ENCODE results near the gene TLE1.

DNA sequence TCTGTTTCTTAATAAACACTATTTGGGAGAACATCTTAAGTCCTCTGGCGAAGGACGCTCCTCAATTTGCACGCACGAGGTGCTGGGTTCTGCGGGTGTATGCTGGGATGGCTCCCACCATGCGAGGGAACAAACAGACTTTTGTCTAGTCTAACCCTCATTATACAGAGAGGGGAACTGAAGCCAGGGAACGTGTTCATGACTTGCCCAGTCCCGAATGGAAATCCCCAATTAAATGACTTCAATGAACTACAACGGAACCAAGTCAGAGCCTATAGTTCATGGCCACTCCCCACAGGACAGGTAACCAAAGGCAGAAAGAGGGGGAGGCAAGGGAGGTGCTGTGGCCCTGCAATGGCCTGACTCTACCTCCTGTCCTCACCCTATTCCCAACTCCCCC is 9.3 kb downstream of the TLE1 start:
- TF ChIP-seq POLR2A (IDR thresholded peaks at IDR 0.05; ENCODE audit: low read depth, low read length): no peak
- TF ChIP-seq, protein P1, sequence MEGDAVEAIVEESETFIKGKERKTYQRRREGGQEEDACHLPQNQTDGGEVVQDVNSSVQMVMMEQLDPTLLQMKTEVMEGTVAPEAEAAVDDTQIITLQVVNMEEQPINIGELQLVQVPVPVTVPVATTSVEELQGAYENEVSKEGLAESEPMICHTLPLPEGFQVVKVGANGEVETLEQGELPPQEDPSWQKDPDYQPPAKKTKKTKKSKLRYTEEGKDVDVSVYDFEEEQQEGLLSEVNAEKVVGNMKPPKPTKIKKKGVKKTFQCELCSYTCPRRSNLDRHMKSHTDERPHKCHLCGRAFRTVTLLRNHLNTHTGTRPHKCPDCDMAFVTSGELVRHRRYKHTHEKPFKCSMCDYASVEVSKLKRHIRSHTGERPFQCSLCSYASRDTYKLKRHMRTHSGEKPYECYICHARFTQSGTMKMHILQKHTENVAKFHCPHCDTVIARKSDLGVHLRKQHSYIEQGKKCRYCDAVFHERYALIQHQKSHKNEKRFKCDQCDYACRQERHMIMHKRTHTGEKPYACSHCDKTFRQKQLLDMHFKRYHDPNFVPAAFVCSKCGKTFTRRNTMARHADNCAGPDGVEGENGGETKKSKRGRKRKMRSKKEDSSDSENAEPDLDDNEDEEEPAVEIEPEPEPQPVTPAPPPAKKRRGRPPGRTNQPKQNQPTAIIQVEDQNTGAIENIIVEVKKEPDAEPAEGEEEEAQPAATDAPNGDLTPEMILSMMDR (conservative IDR thresholded peaks at IDR 0.05; ENCODE audit: low read depth, low read length): no peak
- no peak for TF ChIP-seq MAFK (IDR thresholded peaks at IDR 0.05; ENCODE audit: low read depth, low read length)
- TF ChIP-seq SMC3 (IDR thresholded peaks at IDR 0.05; ENCODE audit: low read depth, low read length): no peak
- TF ChIP-seq RCOR1 (IDR thresholded peaks at IDR 0.05; ENCODE audit: insufficient replicate concordance, low read length): no peak
- no peak for TF ChIP-seq ELK1 (IDR thresholded peaks at IDR 0.05; ENCODE audit: borderline replicate concordance, low read depth, low read length)
- TF ChIP-seq RAD21 (IDR thresholded peaks at IDR 0.05; ENCODE audit: low read length): no peak
- TF ChIP-seq NFE2L2 (IDR thresholded peaks at IDR 0.05; ENCODE audit: low read depth, low read length): no peak
- no peak for TF ChIP-seq RFX5 (IDR thresholded peaks at IDR 0.05; ENCODE audit: low read depth, low read length)
- TF ChIP-seq MXI1 (IDR thresholded peaks at IDR 0.05; ENCODE audit: borderline replicate concordance, low read depth, low read length): no peak
- TF ChIP-seq CEBPB (IDR thresholded peaks at IDR 0.05; ENCODE audit: low read depth, low read length): no peak
- TF ChIP-seq MAZ (IDR thresholded peaks at IDR 0.05; ENCODE audit: borderline replicate concordance, low read depth, low read length): no peak
- TF ChIP-seq CHD1 (IDR thresholded peaks at IDR 0.05; ENCODE audit: low read depth, low read length): no peak

All from IMR-90 (cell line).